Left ventricle myocardium superior (tissue), 1 donor: ENCODE data around the gene ARAP3. TPM values are rescaled to one million over a fixed set of nuclear protein-coding genes. Genes with fewer than 3 reads are reported as not detected.

Source experiments
- total RNA-seq: library from RNA; stranded (reverse); fragmentation: NEBNext Ultra II Directional; extraction: Animal tissue kit (Norgen Biotek cat#: 25700); gene quantifications from one replicate; pipeline ENCODE4 v1.2.1, GENCODE V29; 2021
- donor health status: DM: no; HTN: yes; CAD: no; lungs with severe emphysema.

ARAP3 gene
- total RNA-seq, 1 donor from 2014 or later: 13.2 TPM

Other genes starting within 250 kb of the ARAP3 start
- 13.4 TPM for gene PCDHGC3, start 206.3 kb downstream of the ARAP3 start, total RNA-seq
- gene PCDHGC4, start 197.2 kb downstream of the ARAP3 start, total RNA-seq: 2.5 TPM
- 3.2 TPM for gene PCDHGC5, start 193.1 kb downstream of the ARAP3 start, total RNA-seq
- gene DIAPH1, start 63.2 kb downstream of the ARAP3 start, total RNA-seq: 36.6 TPM
- gene HDAC3, start 45.4 kb downstream of the ARAP3 start, total RNA-seq: 28.9 TPM
- gene RELL2, start 45.2 kb downstream of the ARAP3 start, total RNA-seq: 0.55 TPM
- gene FCHSD1, start 30.8 kb downstream of the ARAP3 start, total RNA-seq: 3.7 TPM
- 17.2 TPM for gene PCDH1, start 196.2 kb upstream of the ARAP3 start, total RNA-seq
- 107 TPM for gene DELE1, start 241.6 kb upstream of the ARAP3 start, total RNA-seq